GM10248 (cell line): ENCODE data around the gene EIF1.

Experiments used
- CTCF ChIA-PET: fragments of 300-600 bp; sonication (Branson Sonifier 250); formaldehyde crosslinking; extraction: SDS; loops from one replicate; lab custom pipeline; 2021; ENCODE audit warnings: antibody characterized with exemption; lab: Yijun Ruan, JAX
- POLR2A ChIA-PET: fragments of 350-650 bp; sonication (Branson Sonifier 250); formaldehyde crosslinking; extraction: SDS; loops from one replicate; lab custom pipeline; 2020; ENCODE audit warnings: antibody characterized with exemption; lab: Yijun Ruan, JAX
- DNase-seq: peaks from one replicate; pipeline ENCODE4 v3.0.0; 2012; ENCODE audit errors: extremely low spot score
- TF ChIP-seq, protein P1 (sequence below): IDR thresholded peaks from 2 replicates; pipeline ENCODE4 v1.5.1; 2012; ENCODE audit warnings: mild to moderate bottlenecking, low read depth; ENCODE audit errors: extremely low read depth, missing control alignments, control extremely low read depth

EIF1 gene

DNA sequence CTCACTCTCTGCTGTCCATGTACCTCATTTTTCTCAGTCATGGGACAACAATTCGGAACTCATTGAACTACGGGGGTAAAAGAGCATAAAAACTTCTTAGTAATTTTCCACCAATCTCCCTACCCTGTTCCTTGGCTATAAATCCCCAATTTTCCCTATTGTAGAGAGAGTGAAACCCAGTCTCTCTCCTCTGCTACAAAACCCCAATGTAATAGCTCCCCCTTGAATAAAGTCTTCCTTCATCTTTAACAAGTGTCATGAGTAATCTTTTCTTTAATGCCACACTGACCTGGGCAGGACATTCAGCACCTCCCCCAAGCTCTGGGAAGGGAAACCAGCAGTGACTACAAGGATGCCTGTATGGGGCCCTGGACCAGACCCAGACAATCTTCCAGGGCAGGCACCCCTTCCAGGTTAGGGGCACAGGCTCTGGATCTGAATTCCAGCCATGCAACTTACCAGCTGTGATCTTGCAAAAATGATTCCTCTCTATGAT, 10.2 kb upstream of the EIF1 start:
- POLR2A ChIA-PET: interaction anchor here (0.5 to 5.2 kb wide), 7 partner anchors 11 to 1689 kb away, joined by 3 to 134 read pairs (median 5); partner anchors contain the start of genes EIF1 and JUP
- CTCF ChIA-PET: interaction anchor here (0.8 to 8.6 kb wide), 8 partner anchors 10 to 260 kb away, joined by 3 to 118 read pairs (median 14); partner anchors contain the start of genes EIF1 and JUP
- TF ChIP-seq, protein P1, sequence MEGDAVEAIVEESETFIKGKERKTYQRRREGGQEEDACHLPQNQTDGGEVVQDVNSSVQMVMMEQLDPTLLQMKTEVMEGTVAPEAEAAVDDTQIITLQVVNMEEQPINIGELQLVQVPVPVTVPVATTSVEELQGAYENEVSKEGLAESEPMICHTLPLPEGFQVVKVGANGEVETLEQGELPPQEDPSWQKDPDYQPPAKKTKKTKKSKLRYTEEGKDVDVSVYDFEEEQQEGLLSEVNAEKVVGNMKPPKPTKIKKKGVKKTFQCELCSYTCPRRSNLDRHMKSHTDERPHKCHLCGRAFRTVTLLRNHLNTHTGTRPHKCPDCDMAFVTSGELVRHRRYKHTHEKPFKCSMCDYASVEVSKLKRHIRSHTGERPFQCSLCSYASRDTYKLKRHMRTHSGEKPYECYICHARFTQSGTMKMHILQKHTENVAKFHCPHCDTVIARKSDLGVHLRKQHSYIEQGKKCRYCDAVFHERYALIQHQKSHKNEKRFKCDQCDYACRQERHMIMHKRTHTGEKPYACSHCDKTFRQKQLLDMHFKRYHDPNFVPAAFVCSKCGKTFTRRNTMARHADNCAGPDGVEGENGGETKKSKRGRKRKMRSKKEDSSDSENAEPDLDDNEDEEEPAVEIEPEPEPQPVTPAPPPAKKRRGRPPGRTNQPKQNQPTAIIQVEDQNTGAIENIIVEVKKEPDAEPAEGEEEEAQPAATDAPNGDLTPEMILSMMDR: no peak
- no peak for DNase-seq

DNA sequence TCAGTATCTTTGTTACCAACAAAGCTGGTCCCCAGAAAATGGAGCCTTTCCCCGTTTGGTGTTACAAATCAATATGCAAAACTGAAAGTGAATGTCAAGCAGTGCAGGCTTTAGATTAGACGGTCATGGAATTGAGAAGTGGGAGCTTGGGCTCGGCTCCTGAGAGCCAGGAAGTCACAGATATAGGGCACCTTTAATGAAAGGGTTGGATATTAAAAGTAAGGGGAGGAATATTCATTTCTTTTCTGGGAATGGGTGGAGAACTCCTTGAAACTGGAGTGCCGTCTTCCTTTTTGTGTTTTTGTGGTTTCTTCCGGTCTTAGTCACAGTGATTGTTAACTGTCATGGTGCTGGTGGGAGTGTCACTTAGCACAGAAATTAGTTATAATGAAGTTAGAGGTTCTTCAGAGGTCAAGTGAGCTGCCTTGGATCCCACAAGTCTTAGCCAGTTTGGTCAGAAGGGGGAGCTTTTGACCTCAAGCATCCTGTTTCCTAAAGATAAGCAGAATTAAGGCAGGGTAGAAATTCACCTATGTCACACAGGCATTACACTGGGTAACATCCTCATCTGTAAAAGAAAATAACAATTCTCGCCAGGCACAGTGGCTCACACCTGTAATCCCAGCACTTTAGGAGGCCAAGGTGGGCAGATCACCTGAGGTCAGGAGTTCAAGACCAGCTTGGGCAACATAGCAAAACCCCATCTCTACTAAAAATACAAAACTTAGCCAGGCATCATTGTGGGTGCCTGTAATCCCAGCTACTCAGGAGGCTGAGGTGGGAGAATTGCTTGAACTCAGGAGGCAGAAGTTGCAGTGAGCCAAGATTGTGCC, 9.6 kb upstream of the EIF1 start:
- no peak for DNase-seq
- ChIA-PET CTCF (interaction anchor here (0.8 to 8.6 kb wide), 9 partner anchors 11 to 259 kb away, joined by 3 to 118 read pairs (median 4); partner anchors contain the start of genes EIF1 and JUP), POLR2A (interaction anchor here (1.0 to 5.2 kb wide), 5 partner anchors 11 to 18 kb away, joined by 4 to 134 read pairs (median 7); partner anchors contain the start of gene EIF1)
- TF ChIP-seq, protein P1: peak; percentile 61

DNA sequence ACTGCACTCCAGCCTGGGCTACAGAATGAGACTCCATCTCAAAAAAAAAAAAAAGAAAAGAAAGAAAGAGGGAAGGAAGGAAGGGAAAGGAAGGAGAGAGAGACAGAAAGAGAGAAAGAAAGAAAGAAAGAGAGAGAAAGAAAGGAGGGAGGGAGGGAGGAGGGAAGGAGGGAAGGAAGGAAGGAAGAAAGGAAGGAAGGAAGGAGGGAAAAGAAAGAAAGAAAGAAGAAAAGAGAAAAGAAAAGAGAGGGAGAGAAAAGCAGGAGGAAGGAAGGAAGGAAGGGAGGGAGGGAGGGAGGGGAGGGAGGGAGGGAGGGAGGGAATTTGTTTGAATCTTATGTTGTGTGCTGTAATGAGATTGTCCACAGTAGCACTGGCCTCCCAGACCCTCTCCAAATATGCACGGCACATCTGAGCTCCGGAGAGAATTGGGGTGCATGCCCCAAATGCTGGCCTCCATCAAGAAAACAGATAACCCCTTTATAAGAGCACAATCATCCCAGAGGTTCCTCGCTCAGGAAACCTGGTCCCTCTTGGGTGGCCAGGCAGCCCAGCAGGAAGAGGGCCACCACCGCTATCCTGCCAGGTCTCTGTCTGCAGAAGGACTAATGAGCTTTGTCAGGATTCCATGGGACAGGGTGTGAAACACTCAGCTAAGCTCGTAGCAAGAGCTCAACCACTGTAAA, 8.8 kb upstream of the EIF1 start:
- ChIA-PET CTCF (interaction anchor here (1.0 to 8.6 kb wide), 7 partner anchors 12 to 131 kb away, joined by 3 to 118 read pairs (median 24); partner anchors contain the start of gene EIF1), POLR2A (interaction anchor here (1.7 to 5.2 kb wide), 2 partner anchors 11 to 17 kb away, joined by 8 to 134 read pairs; partner anchors contain the start of gene EIF1)
- TF ChIP-seq, protein P1: no peak
- DNase-seq: no peak

DNA sequence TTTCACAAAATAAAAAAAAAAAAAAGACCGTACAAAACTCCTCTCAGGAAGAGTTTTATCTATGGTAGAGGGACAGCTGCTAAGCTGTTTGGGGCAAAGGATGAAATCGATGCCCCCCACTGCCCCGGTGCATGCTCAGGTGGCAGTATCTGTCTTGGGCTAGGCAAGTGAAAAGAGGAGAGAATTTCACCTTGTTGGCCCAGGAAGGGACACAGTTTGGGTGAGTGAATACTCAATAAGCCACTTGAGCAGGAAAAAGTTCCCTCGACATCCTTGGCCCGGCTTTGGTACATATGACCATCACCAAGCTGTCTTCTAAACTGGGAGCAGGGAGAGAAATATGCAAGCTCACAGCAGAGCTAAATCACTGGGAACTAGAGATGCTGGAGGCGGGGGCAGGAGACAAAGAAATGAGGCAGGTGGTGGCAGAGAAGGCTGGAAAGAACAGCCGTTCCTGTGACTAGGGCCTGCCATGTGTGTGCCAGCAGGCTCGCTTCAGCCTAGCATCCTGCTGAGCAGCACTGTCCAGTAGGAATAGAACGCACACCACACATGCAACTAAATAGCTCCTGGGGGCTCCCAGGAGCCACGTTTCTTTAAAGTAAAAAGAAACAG, 8.2 kb upstream of the EIF1 start:
- POLR2A ChIA-PET: interaction anchor here (5.2 kb wide), 1 partner anchor 10 kb away, joined by 134 read pairs; the partner anchor contains the start of gene EIF1
- TF ChIP-seq, protein P1: no peak
- no peak for DNase-seq
- CTCF ChIA-PET: interaction anchor here (1.6 to 8.6 kb wide), 4 partner anchors 12 to 25 kb away, joined by 4 to 118 read pairs (median 80); partner anchors contain the start of gene EIF1

DNA sequence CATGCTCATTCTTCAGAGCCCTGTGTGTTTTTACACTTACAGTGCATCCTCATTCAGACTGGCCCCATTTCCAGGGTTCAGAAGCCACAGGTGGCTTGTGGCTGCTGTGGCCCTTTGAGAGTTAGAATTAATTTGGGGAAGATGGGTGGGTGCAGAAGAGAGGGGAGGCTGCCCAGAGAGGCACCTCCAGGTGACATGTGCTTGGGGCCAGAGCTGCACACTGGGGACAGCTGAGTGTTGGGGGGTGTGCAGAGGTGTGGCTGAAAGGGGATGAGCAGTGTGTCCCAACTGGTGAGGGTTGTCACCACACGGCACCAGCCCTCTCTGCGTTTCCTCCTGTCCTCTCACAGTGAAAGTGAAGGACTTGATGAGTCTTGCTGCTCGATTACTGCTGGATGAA, 6.9 kb upstream of the EIF1 start:
- no peak for DNase-seq
- POLR2A ChIA-PET: interaction anchor here (0.7 kb wide), 1 partner anchor 9 kb away, joined by 3 read pairs; no protein-coding TSS in a partner anchor
- CTCF ChIA-PET: interaction anchor here (5.4 to 8.6 kb wide), 3 partner anchors 10 to 19 kb away, joined by 42 to 118 read pairs (median 118); partner anchors contain the start of gene EIF1
- TF ChIP-seq, protein P1: no peak
